DND-41 (cell line): ENCODE results near the gene GABARAP.

ENCODE experiments used
- ATAC-seq: fragments of 200-7000 bp; cut with Tn5 transposase; 3 replicates; pipeline ENCODE4 v1.9.1; 2021; ENCODE audit warnings: low read depth; ENCODE audit not compliant: insufficient read depth
- DNase-seq: peaks from one replicate; pipeline ENCODE4 v3.0.0-alpha.2; 2020
- H2AFZ ChIP-seq: 2 replicates; pipeline ENCODE4 v1.6.0; 2012; ENCODE audit warnings: low read depth, low read length
- H3K27ac ChIP-seq: 2 replicates; pipeline ENCODE4 v1.5.1; 2012; ENCODE audit warnings: low read length, inconsistent platforms
- H3K27me3 ChIP-seq: fragments of 200-600 bp; sonication (generic); 2 replicates; pipeline ENCODE4 v1.6.0; 2012; ENCODE audit warnings: low read length, mild to moderate bottlenecking, inconsistent platforms; ENCODE audit not compliant: insufficient read depth, poor library complexity
- H3K36me3 ChIP-seq: 2 replicates; pipeline ENCODE4 v1.5.1; 2012; ENCODE audit warnings: low read length, inconsistent platforms; ENCODE audit not compliant: insufficient read depth
- H3K4me1 ChIP-seq: 2 replicates; pipeline ENCODE4 v1.5.1; 2012; ENCODE audit warnings: mild to moderate bottlenecking, low read length; ENCODE audit not compliant: insufficient read depth
- H3K4me2 ChIP-seq: 2 replicates; pipeline ENCODE4 v1.6.0; 2012; ENCODE audit warnings: mild to moderate bottlenecking, moderate library complexity, low read length, inconsistent platforms; ENCODE audit not compliant: insufficient read depth
- H3K4me3 ChIP-seq, 2 experiments: fragments of 200-600 bp in 1 of 2; shearing (Covaris generic) in 1 of 2; 2 replicates each; pipeline ENCODE4 v1.5.1; 2012 to 2016; ENCODE audit warnings: inconsistent platforms in 2 of 2, low read length in 2 of 2, mild to moderate bottlenecking in 2 of 2, low read depth in 1 of 2, moderate library complexity in 1 of 2
- H3K79me2 ChIP-seq: 2 replicates; pipeline ENCODE4 v1.6.0; 2012; ENCODE audit warnings: low read length, inconsistent platforms; ENCODE audit not compliant: insufficient read depth
- H3K9ac ChIP-seq: 2 replicates; pipeline ENCODE4 v1.6.0; 2012; ENCODE audit warnings: low read depth, mild to moderate bottlenecking, inconsistent platforms, low read length, moderate library complexity
- H3K9me3 ChIP-seq: 2 replicates; pipeline ENCODE4 v1.5.1; 2012; ENCODE audit warnings: low read length, moderate library complexity, mild to moderate bottlenecking, inconsistent platforms; ENCODE audit not compliant: insufficient read depth, severe bottlenecking
- H4K20me1 ChIP-seq: 2 replicates; pipeline ENCODE4 v1.6.0; 2012; ENCODE audit warnings: low read length; ENCODE audit not compliant: insufficient read depth
- CTCF ChIP-seq: IDR thresholded peaks from 2 replicates; pipeline ENCODE4 v1.5.1; 2012; ENCODE audit warnings: borderline replicate concordance, low read length, moderate library complexity, mild to moderate bottlenecking; ENCODE audit not compliant: poor library complexity, severe bottlenecking; ENCODE audit errors: extremely low read depth
- EZH2 ChIP-seq: IDR thresholded peaks from 3 replicates; pipeline ENCODE4 v1.6.1; 2012; ENCODE audit warnings: borderline replicate concordance, low read depth, mild to moderate bottlenecking, moderate library complexity, low read length, inconsistent platforms; ENCODE audit not compliant: severe bottlenecking

GABARAP gene

GRCh38 chr17:7204828-7205461 lies 37.3 kb downstream of the GABARAP start:
- TF ChIP-seq CTCF (no peak), EZH2 (no peak)
- Histone ChIP-seq H3K9ac (peak overlapping the region; percentile 25), H3K36me3 (peaks cover 15% of the 10 kb centered on the region), H3K9me3 (no peaks in the 10 kb centered on the region), H3K4me2 (peak overlapping the region; percentile 65), H2AFZ (peak overlapping the region; percentile 70), H3K4me1 (peaks cover 19% of the 10 kb centered on the region), H3K27ac (peak overlapping the region; percentile 42; the same call in 1 of the 2 replicates), H3K27me3 (no peaks in the 10 kb centered on the region), H3K79me2 (no peaks in the 10 kb centered on the region), H3K4me3 (peak overlapping the region in 1 of 2 experiments; percentile 52; a peak in 2 of 4 replicates), H4K20me1 (no peaks in the 10 kb centered on the region)
- peak; percentile 88 for ATAC-seq
- peak; percentile 93 for DNase-seq

- Histone ChIP-seq H3K36me3 (peaks cover 15% of the 10 kb centered on the region), H2AFZ (peak overlapping the region; percentile 70; the same call in 1 of the 2 replicates), H3K27ac (0 out of 2 replicates have a peak overlapping the region, but pooled peaks have one; percentile 42), H3K9me3 (no peaks in the 10 kb centered on the region), H3K79me2 (no peaks in the 10 kb centered on the region), H3K4me2 (peak overlapping the region; percentile 65), H3K4me1 (peaks cover 19% of the 10 kb centered on the region), H4K20me1 (no peaks in the 10 kb centered on the region), H3K27me3 (no peaks in the 10 kb centered on the region), H3K9ac (peak overlapping the region; percentile 25; the same call in 1 of the 2 replicates), H3K4me3 (peak overlapping the region in 1 of 2 experiments; percentile 52; a peak in 2 of 4 replicates)
- DNase-seq (peak; percentile 29), ATAC-seq (peak; percentile 6; the same call in 2 of the 3 replicates)
- TF ChIP-seq CTCF: no peak
- no peak for TF ChIP-seq EZH2
These were observed 37.9 kb downstream of the GABARAP start for GRCh38 chr17:7204336-7204735.

DNA sequence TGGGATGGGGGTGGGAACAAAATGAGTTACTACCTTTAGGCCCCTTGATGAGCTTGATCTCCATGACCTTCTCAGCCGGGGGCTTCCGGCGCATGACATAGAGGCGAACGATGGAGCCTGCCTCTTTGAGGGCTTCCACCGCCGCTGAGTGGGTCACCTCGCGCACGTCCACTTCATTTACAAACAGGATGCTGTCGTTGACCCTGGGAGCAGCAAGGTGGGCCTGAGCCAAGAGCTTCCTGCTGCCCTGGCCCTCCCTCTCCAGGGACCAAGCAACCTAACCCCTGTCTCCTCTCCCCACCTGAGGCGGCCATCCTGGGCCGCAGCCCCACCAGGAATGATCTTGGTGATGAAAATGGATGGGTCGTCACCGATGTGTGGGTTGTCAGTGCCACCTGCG lies 38.9 kb downstream of the GABARAP start:
- no peak overlapping the region for H3K4me2 ChIP-seq
- no peak for TF ChIP-seq CTCF
- TF ChIP-seq EZH2: no peak
- no peaks in the 10 kb centered on the region for H3K9me3 ChIP-seq
- no peaks in the 10 kb centered on the region for H4K20me1 ChIP-seq
- no peak overlapping the region for H3K9ac ChIP-seq
- H2AFZ ChIP-seq: no peak overlapping the region
- peaks cover 15% of the 10 kb centered on the region for H3K36me3 ChIP-seq
- peaks cover 19% of the 10 kb centered on the region for H3K4me1 ChIP-seq
- H3K27me3 ChIP-seq: no peaks in the 10 kb centered on the region
- no peak overlapping the region for H3K27ac ChIP-seq
- DNase-seq (no peak), ATAC-seq (no peak)
- no peak overlapping the region for H3K4me3 ChIP-seq
- no peaks in the 10 kb centered on the region for H3K79me2 ChIP-seq
